Activated CD8-positive, alpha-beta memory T cell treated with anti-CD3 and anti-CD28 coated beads for 24 hours (primary cell): ENCODE results near the gene USP21.

Experiments used
- DNase-seq: peaks from one replicate; pipeline ENCODE4 v3.0.0-alpha.2; 2020

The USP21 gene

DNA sequence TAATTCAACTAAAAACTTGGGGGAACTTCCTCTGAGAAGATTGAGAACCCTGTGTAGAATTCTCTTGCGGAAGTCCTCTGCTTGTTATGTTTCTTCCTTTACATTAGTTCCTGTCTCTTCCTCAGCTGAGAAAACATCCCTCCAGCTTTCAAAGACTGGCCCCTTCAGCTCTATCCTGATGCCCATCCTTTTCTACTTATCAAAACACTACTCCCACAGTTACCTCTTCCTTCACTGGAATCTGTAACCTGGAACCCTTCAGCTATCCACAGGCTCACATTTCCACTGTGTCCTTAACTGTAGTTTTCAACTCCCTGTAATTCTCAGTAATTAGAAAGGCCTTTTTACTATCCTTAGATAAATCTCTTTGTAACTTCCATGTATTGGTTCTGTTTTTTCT lies 20.9 kb upstream of the USP21 start:
- DNase-seq, result no peak

- no peak for DNase-seq
Observed at GRCh38 chr1:161139766-161140165, 19.5 kb upstream of the USP21 start.

DNA sequence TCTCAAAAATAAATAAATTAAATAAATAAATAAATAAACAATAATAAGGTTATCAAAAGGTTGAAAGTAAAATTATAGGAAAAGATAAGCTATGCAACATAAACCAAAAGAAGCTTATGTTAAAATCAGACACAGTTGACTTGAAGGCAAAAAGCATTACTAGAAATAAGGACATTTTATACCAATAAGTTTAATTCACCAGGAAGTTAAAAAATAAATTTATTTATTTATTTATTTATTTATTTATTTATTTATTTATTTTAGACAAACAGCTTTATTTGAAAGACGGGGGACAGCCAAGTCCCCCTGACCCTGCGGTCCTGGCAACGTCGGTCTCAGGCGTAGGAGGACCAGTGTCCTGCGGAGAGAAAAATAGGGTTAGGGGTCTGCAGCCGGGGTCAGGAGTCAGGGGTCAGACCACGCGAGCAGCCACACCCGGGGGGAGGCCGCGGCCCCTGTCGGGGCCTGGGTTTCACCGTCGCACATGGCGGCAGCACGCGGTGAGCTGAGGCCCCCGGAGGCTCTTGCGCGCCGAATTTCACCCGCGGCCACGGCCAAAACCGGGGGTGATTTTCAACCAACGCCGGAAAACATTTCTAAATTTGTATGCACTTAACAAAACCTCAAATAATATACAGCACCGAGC lies 18.4 kb upstream of the USP21 start:
- DNase-seq, result no peak

GRCh38 chr1:161145832-161146231 lies 13.5 kb upstream of the USP21 start:
- no peak for DNase-seq

- no peak for DNase-seq
Observed at GRCh38 chr1:161153176-161153575, 6.1 kb upstream of the USP21 start.

DNA sequence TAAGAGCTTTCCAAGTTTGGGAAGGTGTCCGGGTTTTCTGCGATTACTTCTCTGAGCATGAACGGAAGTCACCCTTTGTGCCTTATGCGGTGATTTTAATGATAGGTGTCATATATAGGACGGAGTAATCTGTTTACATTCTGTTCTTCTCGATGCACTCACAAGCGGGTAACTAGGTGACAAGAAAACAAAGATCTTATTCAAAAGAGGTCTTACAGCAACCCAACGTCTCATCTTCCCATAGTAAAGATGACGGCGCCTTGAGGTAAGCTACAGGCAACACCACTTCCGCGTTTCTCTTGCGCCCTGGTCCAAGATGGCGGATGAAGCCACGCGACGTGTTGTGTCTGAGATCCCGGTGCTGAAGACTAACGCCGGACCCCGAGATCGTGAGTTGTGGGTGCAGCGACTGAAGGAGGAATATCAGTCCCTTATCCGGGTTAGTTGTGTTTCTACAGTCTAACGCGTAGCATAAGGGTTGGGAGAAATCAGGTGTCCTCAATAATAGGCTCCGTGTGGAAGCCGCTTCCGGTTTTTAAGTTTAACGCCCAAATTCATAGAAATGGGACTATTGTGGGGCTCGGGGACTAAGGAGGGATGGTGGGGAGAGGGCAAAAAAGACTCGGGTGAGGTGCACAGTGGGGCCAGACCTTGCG lies 5.5 kb upstream of the USP21 start, which contains the start of gene UFC1:
UFC1 (plus strand) TSS at position 297 of the 656 bp plus-strand sequence; CDS start at position 317, 20 bp downstream.
- DNase-seq, result peak; percentile 92

DNA sequence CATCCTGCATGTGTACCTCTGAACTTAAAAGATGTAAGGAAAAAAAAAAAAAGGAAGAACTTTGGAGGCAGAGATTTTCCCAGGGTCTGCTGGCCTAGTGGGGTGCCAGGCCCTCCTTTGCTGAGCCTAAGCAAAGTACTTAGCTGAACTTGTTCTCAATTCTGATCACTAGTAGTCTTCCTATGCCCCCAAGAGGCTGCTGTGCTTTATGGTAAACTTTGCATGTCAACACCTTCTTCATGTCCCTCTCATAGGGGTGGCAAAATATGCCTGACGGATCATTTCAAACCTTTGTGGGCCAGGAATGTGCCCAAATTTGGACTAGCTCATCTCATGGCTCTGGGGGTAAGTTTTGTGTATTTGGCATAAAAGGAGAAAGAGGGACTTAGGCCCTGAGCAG lies 1.4 kb upstream of the USP21 start:
- no peak for DNase-seq

GRCh38 chr1:161158316-161159010 lies 837 bp upstream of the USP21 start:
- no peak for DNase-seq

DNA sequence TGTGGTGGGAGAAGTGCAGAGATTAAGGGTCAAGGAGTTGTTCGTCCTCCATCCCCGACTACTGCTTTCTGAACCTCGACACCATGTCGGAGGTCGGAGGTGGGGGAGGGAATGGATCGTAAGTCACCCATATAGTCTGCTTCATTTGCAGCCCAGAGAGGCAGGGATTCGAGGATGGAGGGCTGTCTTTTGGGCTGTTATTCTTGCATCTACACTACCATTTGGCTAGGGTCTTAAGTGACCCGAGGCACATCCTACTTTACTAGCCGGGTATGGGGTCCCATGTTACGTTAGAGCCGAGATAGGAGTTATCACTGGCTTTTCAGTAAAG lies 578 bp downstream of the USP21 start:
- no peak for DNase-seq

- no peak for DNase-seq
Observed at GRCh38 chr1:161160671-161161145, 1.4 kb downstream of the USP21 start.

DNA sequence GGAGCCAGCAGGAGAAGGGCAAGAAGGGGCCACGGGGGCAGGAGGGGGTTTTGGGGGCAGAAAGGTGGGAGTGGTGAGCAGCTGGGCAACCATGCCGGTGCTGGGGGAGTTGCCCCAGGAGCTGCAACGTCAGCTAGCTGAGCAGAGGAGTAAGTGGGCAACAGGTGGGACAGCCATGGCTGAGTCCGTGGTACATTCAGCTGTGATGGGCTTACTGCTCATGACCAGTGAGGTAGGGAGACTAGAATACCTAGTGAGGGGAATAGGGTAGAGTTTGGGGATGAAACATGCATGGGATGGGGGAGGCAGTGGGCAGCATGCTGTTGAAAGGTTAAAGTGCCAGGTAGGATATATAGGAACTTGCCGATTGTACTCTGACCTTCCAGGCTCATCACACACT lies 2.4 kb downstream of the USP21 start:
- no peak for DNase-seq

DNA sequence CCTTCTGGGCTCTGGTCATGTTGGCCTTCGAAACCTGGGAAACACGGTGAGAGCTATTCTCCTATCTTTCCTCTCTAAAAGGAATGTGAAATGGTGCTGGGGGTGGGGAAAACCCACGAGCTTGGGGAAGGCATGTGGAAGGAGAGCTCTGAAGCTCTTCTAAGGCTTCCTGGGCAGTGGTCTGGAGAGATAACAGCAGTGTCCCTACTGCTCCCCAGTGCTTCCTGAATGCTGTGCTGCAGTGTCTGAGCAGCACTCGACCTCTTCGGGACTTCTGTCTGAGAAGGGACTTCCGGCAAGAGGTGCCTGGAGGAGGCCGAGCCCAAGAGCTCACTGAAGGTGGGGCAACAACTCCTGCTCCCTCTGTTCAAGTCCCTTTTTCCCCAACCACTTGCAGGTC lies 2.8 kb downstream of the USP21 start:
- no peak for DNase-seq

GRCh38 chr1:161162806-161163205 lies 3.5 kb downstream of the USP21 start:
- DNase-seq, result no peak

DNA sequence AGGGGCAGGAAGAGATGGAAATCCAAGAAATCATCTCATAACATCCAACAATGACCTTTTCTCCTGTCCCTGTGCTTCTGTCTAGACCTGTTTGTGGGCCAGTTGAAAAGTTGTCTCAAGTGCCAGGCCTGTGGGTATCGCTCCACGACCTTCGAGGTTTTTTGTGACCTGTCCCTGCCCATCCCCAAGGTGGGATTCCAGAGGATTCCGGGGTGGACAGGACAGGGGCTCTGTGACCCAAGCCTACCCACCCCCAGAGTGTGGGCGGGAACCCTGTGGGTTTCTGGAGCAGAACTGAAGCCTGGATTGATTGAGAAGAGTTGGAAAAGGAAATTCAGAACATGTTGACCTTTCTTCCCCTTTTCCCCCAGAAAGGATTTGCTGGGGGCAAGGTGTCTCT lies 4.5 kb downstream of the USP21 start:
- no peak for DNase-seq

DNA sequence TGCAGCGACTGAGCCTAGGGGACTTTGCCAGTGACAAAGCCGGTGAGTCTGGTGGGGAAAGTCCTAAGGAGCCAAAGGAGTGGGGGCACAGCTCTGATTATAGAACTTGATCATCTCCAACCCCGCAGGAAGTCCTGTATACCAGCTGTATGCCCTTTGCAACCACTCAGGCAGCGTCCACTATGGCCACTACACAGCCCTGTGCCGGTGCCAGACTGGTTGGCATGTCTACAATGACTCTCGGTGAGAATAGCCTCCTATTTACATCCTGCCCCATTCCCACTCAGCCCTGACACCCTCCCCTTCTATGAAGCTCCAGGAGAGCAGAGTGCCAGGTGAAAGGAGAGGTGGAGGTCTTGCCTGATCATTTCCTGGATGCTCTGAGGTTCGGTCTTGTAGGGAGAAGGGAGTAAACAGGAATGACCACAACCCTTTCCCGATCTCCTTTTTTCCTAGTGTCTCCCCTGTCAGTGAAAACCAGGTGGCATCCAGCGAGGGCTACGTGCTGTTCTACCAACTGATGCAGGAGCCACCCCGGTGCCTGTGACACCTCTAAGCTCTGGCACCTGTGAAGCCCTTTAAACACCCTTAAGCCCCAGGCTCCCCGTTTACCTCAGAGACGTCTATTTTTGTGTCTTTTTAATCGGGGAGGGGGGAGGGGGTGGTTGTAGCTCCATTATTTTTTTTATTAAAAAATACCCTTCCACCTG lies 5.8 kb downstream of the USP21 start:
- DNase-seq, result no peak

- DNase-seq, result peak; percentile 92
Observed at GRCh38 chr1:161165742-161166668, 6.7 kb downstream of the USP21 start, which contains the start of gene PPOX. Gene PPOX (plus strand): TSS chr1:161166426. CDS start chr1:161166848, 422 bp downstream.

GRCh38 chr1:161166669-161167548 lies 7.6 kb downstream of the USP21 start:
- no peak for DNase-seq

DNA sequence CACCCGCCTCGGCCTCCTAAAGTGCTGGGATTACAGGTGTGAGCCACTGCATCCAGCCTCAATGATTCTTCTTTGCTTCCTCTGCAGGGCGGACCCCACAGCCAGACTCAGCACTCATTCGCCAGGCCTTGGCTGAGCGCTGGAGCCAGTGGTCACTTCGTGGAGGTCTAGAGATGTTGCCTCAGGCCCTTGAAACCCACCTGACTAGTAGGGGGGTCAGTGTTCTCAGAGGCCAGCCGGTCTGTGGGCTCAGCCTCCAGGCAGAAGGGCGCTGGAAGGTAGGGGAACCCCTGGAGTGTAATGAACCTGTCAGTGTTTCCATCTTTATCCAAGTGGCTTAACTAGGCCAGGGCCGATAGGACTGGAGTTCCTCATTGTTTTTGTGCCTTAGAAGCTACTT lies 9.6 kb downstream of the USP21 start:
- DNase-seq, result no peak

GRCh38 chr1:161171191-161171590 lies 11.9 kb downstream of the USP21 start:
- DNase-seq, result no peak

- no peak for DNase-seq
Observed at GRCh38 chr1:161171696-161172095, 12.4 kb downstream of the USP21 start.

GRCh38 chr1:161172349-161172748 lies 13.0 kb downstream of the USP21 start:
- no peak for DNase-seq
